K562 (cell line): ENCODE data around the gene AP4S1. TPM values are rescaled to one million over a fixed set of nuclear protein-coding genes. Genes with fewer than 3 reads are reported as not detected.

Source experiments
- C11orf30 ChIP-seq: fragments of 450-650 bp; IDR thresholded peaks from 2 replicates; pipeline ENCODE4 v1.6.1; 2016; ENCODE audit warnings: low read depth, mild to moderate bottlenecking
- CBX1 ChIP-seq: sonication (generic); IDR thresholded peaks from 2 replicates; pipeline ENCODE4 v1.6.1; 2016; ENCODE audit warnings: antibody characterized with exemption, low read depth, mild to moderate bottlenecking
- CHD1 ChIP-seq: fragments of 200-600 bp; sonication (generic); IDR thresholded peaks from one replicate; pipeline ENCODE4 v1.6.1; 2012; ENCODE audit warnings: mild to moderate bottlenecking, moderate library complexity, low read length, inconsistent platforms
- DMBX1 ChIP-seq: fragments of 250-450 bp; sonication (Bioruptor Pico); IDR thresholded peaks from 2 replicates; pipeline ENCODE4 v1.8.0; 2022; ENCODE audit warnings: inconsistent platforms, mild to moderate bottlenecking, moderate library complexity, borderline replicate concordance
- NCOA1 ChIP-seq: fragments of 450-650 bp; IDR thresholded peaks from 2 replicates; pipeline ENCODE4 v1.6.1; 2016; ENCODE audit warnings: low read depth
- NELFE ChIP-seq: IDR thresholded peaks from 2 replicates; pipeline ENCODE4 v1.6.1; 2011; ENCODE audit warnings: mild to moderate bottlenecking; ENCODE audit not compliant: insufficient read depth, insufficient read length
- RBBP5 ChIP-seq: fragments of 200-600 bp; sonication (generic); IDR thresholded peaks from 2 replicates; pipeline ENCODE4 v1.6.1; 2012; ENCODE audit warnings: borderline replicate concordance, mild to moderate bottlenecking, low read length, control low read depth, inconsistent platforms; ENCODE audit not compliant: insufficient read depth, poor library complexity, severe bottlenecking
- SAFB ChIP-seq: fragments of 200-400 bp; formaldehyde crosslinking; IDR thresholded peaks from 2 replicates; pipeline ENCODE4 v1.6.1; 2017; ENCODE audit warnings: low read depth, low read length, borderline replicate concordance
- STAT5B ChIP-seq: fragments of 250-450 bp; sonication (Bioruptor Pico); IDR thresholded peaks from 2 replicates; pipeline ENCODE4 v1.8.0; 2021; ENCODE audit warnings: mild to moderate bottlenecking, inconsistent platforms
- ZNF217 ChIP-seq: sonication (generic); formaldehyde crosslinking; IDR thresholded peaks from 2 replicates; pipeline ENCODE4 v1.8.0; 2022; ENCODE audit warnings: mild to moderate bottlenecking, missing genetic modification reagents
- ZNF347 ChIP-seq: fragments of 450-650 bp; formaldehyde crosslinking; IDR thresholded peaks from 2 replicates; pipeline ENCODE4 v1.4.0; 2020; ENCODE audit warnings: low read depth, mild to moderate bottlenecking, moderate library complexity
- ZNF384 ChIP-seq: IDR thresholded peaks from 2 replicates; pipeline ENCODE4 v1.6.1; 2012; ENCODE audit warnings: low read depth, low read length, improper control_type of control experiment
- ZNF778 ChIP-seq: fragments of 450-650 bp; formaldehyde crosslinking; IDR thresholded peaks from 2 replicates; pipeline ENCODE4 v1.4.0; 2020; ENCODE audit warnings: mild to moderate bottlenecking, moderate library complexity
- polyA plus RNA-seq, 8 experiments: library from polyadenylated mRNA; depleted of rRNA in 4 of 8; stranded (reverse) in 5 of 8; unstranded in 3 of 8; fragments of >200 nt; fragmentation: Nextera tagmentation in 2 of 8; fragmentation: Illumina TruSeq in 1 of 8; extraction: Ambion mirVana in 2 of 8; extraction: Trizol in 1 of 8; gene quantifications; 2 replicates each; pipeline versions ENCODE4 v1.2.1 to v1.2.3, GENCODE V29; 2011 to 2014; ENCODE audit warnings: inconsistent platforms in 1 of 8, missing spikeins in 1 of 8
- total RNA-seq, 7 experiments: library from RNA; depleted of rRNA in 6 of 7; stranded (reverse); fragments of >200 nt in 6 of 7; fragmentation: Illumina TruSeq in 2 of 7; extraction: Trizol in 2 of 7; gene quantifications; 2 replicates each; pipeline versions ENCODE4 v1.2.1 to v1.2.3, GENCODE V29; 2011 to 2021; ENCODE audit warnings: low replicate concordance in 1 of 7
- TF ChIP-seq, protein P1 (sequence below): fragments of 250-450 bp; sonication (Bioruptor Pico); IDR thresholded peaks from 2 replicates; pipeline ENCODE4 v1.8.0; 2022; ENCODE audit warnings: inconsistent platforms
- TF ChIP-seq, protein P2 (sequence below): fragments of 450-650 bp; IDR thresholded peaks from 2 replicates; pipeline ENCODE4 v1.6.1; 2016; ENCODE audit warnings: low read depth, mild to moderate bottlenecking, moderate library complexity
- TF ChIP-seq, protein P3 (sequence below): fragments of 450-650 bp; formaldehyde crosslinking; conservative IDR thresholded peaks from 2 replicates; pipeline ENCODE4 v1.4.0; 2022; ENCODE audit warnings: mild to moderate bottlenecking, missing genetic modification characterization
- TF ChIP-seq, protein P4 (sequence below): sonication (generic); formaldehyde crosslinking; IDR thresholded peaks from 2 replicates; pipeline ENCODE4 v1.9.0; 2022; ENCODE audit warnings: mild to moderate bottlenecking, missing genetic modification reagents
- TF ChIP-seq, protein P5 (sequence below): fragments of 450-650 bp; formaldehyde crosslinking; IDR thresholded peaks from 2 replicates; pipeline ENCODE4 v1.4.0; 2020; ENCODE audit warnings: mild to moderate bottlenecking, moderate library complexity
- TF ChIP-seq, protein P6 (sequence below), 2 experiments: IDR thresholded peaks; 2 replicates each; pipeline ENCODE4 v1.6.1; 2011; ENCODE audit warnings: borderline replicate concordance in 1 of 2, control low read depth in 1 of 2, low read depth in 1 of 2, low read length in 1 of 2, mild to moderate bottlenecking in 1 of 2, mixed read lengths in 1 of 2, moderate library complexity in 1 of 2; ENCODE audit not compliant: insufficient read depth in 1 of 2, insufficient read length in 1 of 2, poor library complexity in 1 of 2, severe bottlenecking in 1 of 2; ENCODE audit errors: extremely low read depth in 1 of 2

Gene AP4S1
- total and polyA plus RNA-seq, 9 of the 15 experiments (the other 6 are each of a cell fraction or from before 2014, with no cell fraction given) = 3.7 to 7.8 (median 5.9) TPM

DNA sequence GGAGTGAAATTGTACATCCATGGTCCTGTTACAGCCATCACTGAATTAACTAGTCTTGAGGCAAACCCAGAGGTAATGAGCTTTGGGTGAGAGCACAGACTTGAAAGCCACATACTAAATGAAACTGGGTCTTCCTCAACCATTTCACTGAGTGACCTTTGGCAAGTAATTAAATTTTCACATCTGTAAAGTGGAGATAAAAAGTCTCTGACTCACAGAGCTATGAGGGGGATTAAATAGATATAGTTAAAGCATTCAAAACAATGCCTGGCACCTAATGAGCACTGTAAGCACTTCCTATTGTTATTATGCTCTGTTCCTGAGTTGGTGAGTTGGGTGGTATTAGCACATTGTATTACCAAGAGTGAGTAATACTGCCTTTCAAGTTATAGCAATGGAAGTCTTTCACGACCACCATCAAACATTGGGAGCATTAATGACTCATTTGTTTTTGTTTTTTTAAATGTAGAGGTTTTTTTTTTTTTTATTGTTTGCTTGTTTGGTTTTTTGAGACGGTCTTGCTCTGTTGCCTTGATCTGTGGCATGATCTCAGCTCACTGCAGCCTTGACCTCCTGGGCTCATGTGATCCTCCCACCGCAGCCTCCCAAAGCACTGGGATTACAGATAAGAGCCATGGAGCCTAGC, 13.2 kb downstream of the AP4S1 start (continued):
- TF ChIP-seq, protein P1, sequence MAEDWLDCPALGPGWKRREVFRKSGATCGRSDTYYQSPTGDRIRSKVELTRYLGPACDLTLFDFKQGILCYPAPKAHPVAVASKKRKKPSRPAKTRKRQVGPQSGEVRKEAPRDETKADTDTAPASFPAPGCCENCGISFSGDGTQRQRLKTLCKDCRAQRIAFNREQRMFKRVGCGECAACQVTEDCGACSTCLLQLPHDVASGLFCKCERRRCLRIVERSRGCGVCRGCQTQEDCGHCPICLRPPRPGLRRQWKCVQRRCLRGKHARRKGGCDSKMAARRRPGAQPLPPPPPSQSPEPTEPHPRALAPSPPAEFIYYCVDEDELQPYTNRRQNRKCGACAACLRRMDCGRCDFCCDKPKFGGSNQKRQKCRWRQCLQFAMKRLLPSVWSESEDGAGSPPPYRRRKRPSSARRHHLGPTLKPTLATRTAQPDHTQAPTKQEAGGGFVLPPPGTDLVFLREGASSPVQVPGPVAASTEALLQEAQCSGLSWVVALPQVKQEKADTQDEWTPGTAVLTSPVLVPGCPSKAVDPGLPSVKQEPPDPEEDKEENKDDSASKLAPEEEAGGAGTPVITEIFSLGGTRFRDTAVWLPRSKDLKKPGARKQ (CRISPR knock-in tag) = no peak
- TF ChIP-seq, protein P2, sequence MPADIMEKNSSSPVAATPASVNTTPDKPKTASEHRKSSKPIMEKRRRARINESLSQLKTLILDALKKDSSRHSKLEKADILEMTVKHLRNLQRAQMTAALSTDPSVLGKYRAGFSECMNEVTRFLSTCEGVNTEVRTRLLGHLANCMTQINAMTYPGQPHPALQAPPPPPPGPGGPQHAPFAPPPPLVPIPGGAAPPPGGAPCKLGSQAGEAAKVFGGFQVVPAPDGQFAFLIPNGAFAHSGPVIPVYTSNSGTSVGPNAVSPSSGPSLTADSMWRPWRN = no peak
- no peak for TF ChIP-seq ZNF347 (CRISPR knock-in tag)
- no peak for TF ChIP-seq STAT5B (CRISPR knock-in tag)
- no peak for TF ChIP-seq NELFE
- TF ChIP-seq, protein P3, sequence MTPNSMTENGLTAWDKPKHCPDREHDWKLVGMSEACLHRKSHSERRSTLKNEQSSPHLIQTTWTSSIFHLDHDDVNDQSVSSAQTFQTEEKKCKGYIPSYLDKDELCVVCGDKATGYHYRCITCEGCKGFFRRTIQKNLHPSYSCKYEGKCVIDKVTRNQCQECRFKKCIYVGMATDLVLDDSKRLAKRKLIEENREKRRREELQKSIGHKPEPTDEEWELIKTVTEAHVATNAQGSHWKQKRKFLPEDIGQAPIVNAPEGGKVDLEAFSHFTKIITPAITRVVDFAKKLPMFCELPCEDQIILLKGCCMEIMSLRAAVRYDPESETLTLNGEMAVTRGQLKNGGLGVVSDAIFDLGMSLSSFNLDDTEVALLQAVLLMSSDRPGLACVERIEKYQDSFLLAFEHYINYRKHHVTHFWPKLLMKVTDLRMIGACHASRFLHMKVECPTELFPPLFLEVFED (CRISPR knock-in tag) = no peak
- no peak for TF ChIP-seq DMBX1 (CRISPR knock-in tag)
- no peak for TF ChIP-seq CBX1
- TF ChIP-seq ZNF217 (CRISPR knock-in tag) = no peak
- TF ChIP-seq, protein P4, sequence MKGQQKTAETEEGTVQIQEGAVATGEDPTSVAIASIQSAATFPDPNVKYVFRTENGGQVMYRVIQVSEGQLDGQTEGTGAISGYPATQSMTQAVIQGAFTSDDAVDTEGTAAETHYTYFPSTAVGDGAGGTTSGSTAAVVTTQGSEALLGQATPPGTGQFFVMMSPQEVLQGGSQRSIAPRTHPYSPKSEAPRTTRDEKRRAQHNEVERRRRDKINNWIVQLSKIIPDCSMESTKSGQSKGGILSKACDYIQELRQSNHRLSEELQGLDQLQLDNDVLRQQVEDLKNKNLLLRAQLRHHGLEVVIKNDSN (CRISPR knock-in tag) = no peak
- TF ChIP-seq C11orf30 = peak; percentile 5; the same call in 1 of the 2 replicates
- no peak for TF ChIP-seq SAFB
- TF ChIP-seq ZNF384 = peak; percentile 50
- TF ChIP-seq, protein P5, sequence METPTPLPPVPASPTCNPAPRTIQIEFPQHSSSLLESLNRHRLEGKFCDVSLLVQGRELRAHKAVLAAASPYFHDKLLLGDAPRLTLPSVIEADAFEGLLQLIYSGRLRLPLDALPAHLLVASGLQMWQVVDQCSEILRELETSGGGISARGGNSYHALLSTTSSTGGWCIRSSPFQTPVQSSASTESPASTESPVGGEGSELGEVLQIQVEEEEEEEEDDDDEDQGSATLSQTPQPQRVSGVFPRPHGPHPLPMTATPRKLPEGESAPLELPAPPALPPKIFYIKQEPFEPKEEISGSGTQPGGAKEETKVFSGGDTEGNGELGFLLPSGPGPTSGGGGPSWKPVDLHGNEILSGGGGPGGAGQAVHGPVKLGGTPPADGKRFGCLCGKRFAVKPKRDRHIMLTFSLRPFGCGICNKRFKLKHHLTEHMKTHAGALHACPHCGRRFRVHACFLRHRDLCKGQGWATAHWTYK = no peak
- TF ChIP-seq, protein P6, sequence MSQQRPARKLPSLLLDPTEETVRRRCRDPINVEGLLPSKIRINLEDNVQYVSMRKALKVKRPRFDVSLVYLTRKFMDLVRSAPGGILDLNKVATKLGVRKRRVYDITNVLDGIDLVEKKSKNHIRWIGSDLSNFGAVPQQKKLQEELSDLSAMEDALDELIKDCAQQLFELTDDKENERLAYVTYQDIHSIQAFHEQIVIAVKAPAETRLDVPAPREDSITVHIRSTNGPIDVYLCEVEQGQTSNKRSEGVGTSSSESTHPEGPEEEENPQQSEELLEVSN (IDR thresholded peaks at IDR 0.05; ENCODE audit: borderline replicate concordance in 1 of 2, extremely low read depth in 1 of 2, insufficient read depth in 1 of 2, insufficient read length in 1 of 2, low read depth in 1 of 2, low read length in 1 of 2, poor library complexity in 1 of 2, severe bottlenecking in 1 of 2) = no peak
- no peak for TF ChIP-seq ZNF778 (CRISPR knock-in tag)
- TF ChIP-seq RBBP5 = no peak
- TF ChIP-seq NCOA1 = peak; percentile 34; the same call in 1 of the 2 replicates
- no peak for TF ChIP-seq CHD1
